ENCODE results near the gene PRSS8. TPM values are rescaled to one million over a fixed set of nuclear protein-coding genes. Genes with fewer than 3 reads are reported as not detected.
"Not testable (repeated sequence)": the region's sequence is repeated elsewhere in the genome, so short reads cannot be mapped to it uniquely, and the experiment has no call there.

Gene PRSS8
- total and polyA plus RNA-seq, 3 donors from 2014 or later = 0.74 to 1.5 (median 0.79) TPM

DNA sequence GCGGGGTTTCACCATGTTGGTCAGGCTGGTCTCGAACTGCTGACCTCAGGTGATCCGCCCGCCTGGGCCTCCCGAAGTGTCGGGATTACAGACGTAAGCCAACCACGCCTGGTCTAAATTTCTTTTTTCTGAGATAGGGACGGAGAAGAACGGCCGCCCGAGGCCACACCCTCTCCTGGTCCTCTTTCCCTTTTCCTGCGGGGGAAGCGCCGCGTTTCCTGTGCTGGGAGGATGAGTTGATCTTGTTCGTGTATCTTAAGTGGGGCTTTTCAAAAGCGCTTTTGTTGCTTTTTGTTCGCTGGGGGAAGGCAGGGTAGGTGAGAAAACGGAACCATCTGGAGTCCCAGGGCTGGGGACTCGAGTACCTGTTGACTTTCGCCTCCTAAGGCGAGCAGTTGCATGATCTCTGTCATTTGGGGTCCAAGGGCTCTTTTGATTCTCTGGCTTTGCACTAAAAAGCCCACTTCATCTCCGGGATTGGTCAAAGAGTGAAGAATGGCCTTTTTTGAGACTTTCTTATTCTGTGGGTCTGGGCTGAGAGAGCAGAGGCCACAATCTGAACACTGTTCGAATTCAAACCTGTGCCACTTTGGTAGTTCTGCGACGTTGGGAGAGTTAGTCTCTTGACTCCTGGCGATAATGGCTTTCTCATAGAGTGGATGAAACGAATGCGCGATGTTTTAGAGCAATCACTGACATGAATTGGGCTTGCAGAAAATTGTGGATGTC, 45.7 kb upstream of the PRSS8 start:
- Histone ChIP-seq H3K9me3 (no peaks in the 10 kb centered on the region), H3K36me3 (ENCODE audit: low read depth, missing control alignments) (no peaks in the 10 kb centered on the region), H3K27me3 (no peaks in the 10 kb centered on the region), H3K4me1 (peaks cover 29% of the 10 kb centered on the region), H3K27ac (peak overlapping the region; percentile 96 to 97), H3K4me3 (peak overlapping the region; percentile 78 to 94)
- intact Hi-C loops (cut with DNase I; ENCODE audit: low total_unique reads) = loop anchor here (10.0 kb wide), 1 partner anchor 694 kb away; the partner anchor contains the start of gene ZNF267
- TF ChIP-seq CTCF (IDR thresholded peaks at IDR 0.05) (no peak), POLR2A (IDR thresholded peaks at IDR 0.05) (no peak)
- DNase-seq = peak; percentile 55
- WGBS, 2 donors = 4 to 7% methylated on average over 31 of the region's 31 CpGs

- H3K27me3 ChIP-seq = no peaks in the 10 kb centered on the region
- intact Hi-C loops (cut with DNase I; ENCODE audit: low total_unique reads) = loop anchor here (10.0 kb wide), 1 partner anchor 695 kb away; the partner anchor contains the start of gene ZNF267
- H3K4me3 ChIP-seq = peak within 1 kb of the TSS; percentile 78 to 94
- no peaks in the 10 kb centered on the region for H3K9me3 ChIP-seq
- peak within 1 kb of the TSS; percentile 96 to 97 for H3K27ac ChIP-seq
- TF ChIP-seq POLR2A (IDR thresholded peaks at IDR 0.05) (peak; percentile 85), CTCF (IDR thresholded peaks at IDR 0.05) (peak in 2 of 3 experiments; percentile 18 to 20)
- peak; percentile 95 for DNase-seq
- H3K36me3 ChIP-seq (ENCODE audit: low read depth, missing control alignments) = no peaks in the 10 kb centered on the region
- peaks cover 29% of the 10 kb centered on the region for H3K4me1 ChIP-seq
- 1% methylated on average over 36 to 65 of the region's 69 CpGs for WGBS, 2 donors
Measured at GRCh38 chr16:31179747-31180459, 44.4 kb upstream of the PRSS8 start, which contains the start of gene FUS. Gene FUS (plus strand): TSS chr16:31180139. CDS start chr16:31180215, 76 bp downstream.

- DNase-seq = no peak
- H3K36me3 ChIP-seq (ENCODE audit: low read depth, missing control alignments) = no peaks in the 10 kb centered on the region
- TF ChIP-seq CTCF (IDR thresholded peaks at IDR 0.05) (no peak), POLR2A (IDR thresholded peaks at IDR 0.05) (no peak)
- peak overlapping the region; percentile 78 to 94 for H3K4me3 ChIP-seq
- H3K27ac ChIP-seq = peak overlapping the region; percentile 96 to 97
- H3K9me3 ChIP-seq = no peaks in the 10 kb centered on the region
- WGBS, 2 donors = 1 to 2% methylated on average over 25 to 27 of the region's 27 CpGs
- H3K27me3 ChIP-seq = no peaks in the 10 kb centered on the region
- intact Hi-C loops (cut with DNase I; ENCODE audit: low total_unique reads) = no loop called here
- H3K4me1 ChIP-seq = peaks cover 29% of the 10 kb centered on the region
Measured at GRCh38 chr16:31179219-31179746, 43.8 kb upstream of the PRSS8 start.

DNA sequence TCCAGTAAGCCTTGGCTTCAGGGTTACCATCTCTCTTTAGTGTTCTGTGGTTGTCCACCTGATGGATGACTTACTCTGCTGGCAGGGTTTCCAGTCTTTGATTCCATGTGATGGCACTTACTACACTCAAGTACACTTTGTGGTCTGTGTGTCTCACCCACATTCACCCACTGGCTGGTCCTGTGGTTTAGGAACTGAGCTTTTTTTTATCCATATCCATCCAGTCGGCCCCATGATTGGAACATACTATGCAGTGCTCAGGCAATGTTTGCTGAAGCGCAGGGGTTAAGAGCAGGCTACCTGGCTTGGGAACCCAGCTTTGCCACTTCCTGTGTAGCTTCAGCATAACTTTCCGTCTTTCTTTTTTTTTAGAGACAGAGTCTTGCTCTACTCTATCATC, 41.6 kb upstream of the PRSS8 start:
- no peak for DNase-seq
- TF ChIP-seq POLR2A (IDR thresholded peaks at IDR 0.05) = no peak
- no peak for TF ChIP-seq CTCF (IDR thresholded peaks at IDR 0.05)
- no peaks in the 10 kb centered on the region for H3K9me3 ChIP-seq
- no peaks in the 10 kb centered on the region for H3K27me3 ChIP-seq
- intact Hi-C loops (cut with DNase I; ENCODE audit: low total_unique reads) = no loop called here
- H3K4me3 ChIP-seq = no peak overlapping the region
- H3K4me1 ChIP-seq = peaks cover 14% of the 10 kb centered on the region
- WGBS, 2 donors = 82 to 84% methylated on average over 3 of the region's 3 CpGs
- no peaks in the 10 kb centered on the region for H3K36me3 ChIP-seq (ENCODE audit: low read depth, missing control alignments)
- H3K27ac ChIP-seq = no peak overlapping the region

GRCh38 chr16:31170048-31170447, 34.5 kb upstream of the PRSS8 start:
- no CpG with 5 or more reads among the region's 2 CpGs for WGBS, 2 donors
- H3K27ac ChIP-seq; H3K36me3 ChIP-seq (ENCODE audit: low read depth, missing control alignments); intact Hi-C loops (cut with DNase I; ENCODE audit: low total_unique reads); H3K9me3 ChIP-seq; H3K4me3 ChIP-seq; H3K27me3 ChIP-seq; DNase-seq; H3K4me1 ChIP-seq: not testable (repeated sequence)
